Muscle layer of colon (tissue), 2 donors: ENCODE results near the gene ZSWIM6.

Experiments used
- H3K27ac ChIP-seq: one replicate; pipeline ENCODE4 v1.7.0; 2013; ENCODE audit warnings: low read depth, mild to moderate bottlenecking, low read length, moderate library complexity
- H3K27me3 ChIP-seq, 2 donors: one replicate each; pipeline ENCODE4 v1.7.0; 2013; ENCODE audit warnings: low read length in 2 of 2, mild to moderate bottlenecking in 2 of 2; ENCODE audit not compliant: insufficient read depth in 2 of 2, control insufficient read depth in 1 of 2
- H3K36me3 ChIP-seq: one replicate; pipeline ENCODE4 v1.7.0; 2013; ENCODE audit warnings: mild to moderate bottlenecking, low read length; ENCODE audit not compliant: insufficient read depth
- H3K4me1 ChIP-seq: one replicate; pipeline ENCODE4 v1.7.0; 2013; ENCODE audit warnings: mild to moderate bottlenecking, low read length; ENCODE audit not compliant: insufficient read depth
- H3K4me3 ChIP-seq, 2 donors: one replicate each; pipeline ENCODE4 v1.7.0; 2013; ENCODE audit warnings: low read length in 2 of 2, low read depth in 1 of 2, mild to moderate bottlenecking in 1 of 2, moderate library complexity in 1 of 2
- H3K9ac ChIP-seq: one replicate; pipeline ENCODE4 v1.7.0; 2013; ENCODE audit warnings: low read length
- H3K9me3 ChIP-seq: one replicate; pipeline ENCODE4 v1.7.0; 2013; ENCODE audit warnings: mild to moderate bottlenecking, low read length
- donor health status: abdominal sarcoma.
- donor health status: Adenocarcinoma of cecum.

The ZSWIM6 gene

DNA sequence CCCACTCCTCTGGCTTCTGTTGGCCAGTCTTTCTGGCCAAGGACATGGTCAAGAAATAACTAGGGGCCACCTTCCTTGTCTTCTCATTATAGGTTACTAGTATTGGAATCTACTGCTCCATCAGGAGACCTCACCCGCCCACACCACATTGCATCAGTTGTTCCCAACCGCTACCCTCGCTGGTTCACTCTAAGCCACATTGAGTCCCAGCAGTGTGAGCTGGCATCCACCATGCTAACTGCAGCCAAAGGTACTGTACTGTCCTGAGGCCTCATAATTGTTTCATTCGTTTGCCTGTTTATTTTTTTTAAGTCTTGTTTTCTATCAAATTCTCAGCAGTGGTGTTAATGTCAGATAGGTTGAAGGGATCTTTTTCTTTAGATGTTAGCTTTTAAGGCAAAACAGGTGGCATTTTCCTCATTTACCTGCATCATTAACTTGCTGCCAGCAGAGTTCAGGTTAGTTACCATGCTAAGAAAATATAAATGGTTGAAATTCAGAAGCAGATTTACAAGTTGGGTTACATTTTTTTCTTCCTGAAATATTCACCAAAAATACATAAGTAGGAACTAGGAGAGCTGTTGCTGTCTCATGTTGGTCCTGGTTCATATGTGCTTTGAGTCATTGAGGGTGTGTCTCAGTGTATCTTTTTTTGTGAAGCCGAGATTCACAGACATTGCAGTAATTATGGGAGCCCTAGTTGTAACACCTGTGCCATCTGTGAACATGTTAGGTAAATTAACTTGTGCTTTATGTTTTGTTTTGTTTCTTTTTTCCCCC lies 206.9 kb downstream of the ZSWIM6 start:
- H3K36me3 ChIP-seq: peaks cover 41% of the 10 kb centered on the region
- H3K4me3 ChIP-seq: no peak overlapping the region
- peaks cover 6% of the 10 kb centered on the region for H3K9me3 ChIP-seq
- no peak overlapping the region for H3K27ac ChIP-seq
- no peaks in the 10 kb centered on the region for H3K4me1 ChIP-seq
- H3K27me3 ChIP-seq: no peaks in the 10 kb centered on the region
- no peak overlapping the region for H3K9ac ChIP-seq

GRCh38 chr5:61549530-61549929 lies 217.5 kb downstream of the ZSWIM6 start:
- peaks cover 11% of the 10 kb centered on the region for H3K4me1 ChIP-seq
- H3K9ac ChIP-seq: no peak overlapping the region
- no peaks in the 10 kb centered on the region for H3K36me3 ChIP-seq
- H3K27me3 ChIP-seq: no peaks in the 10 kb centered on the region
- no peak overlapping the region for H3K27ac ChIP-seq
- H3K9me3 ChIP-seq: no peaks in the 10 kb centered on the region
- H3K4me3 ChIP-seq: no peak overlapping the region

DNA sequence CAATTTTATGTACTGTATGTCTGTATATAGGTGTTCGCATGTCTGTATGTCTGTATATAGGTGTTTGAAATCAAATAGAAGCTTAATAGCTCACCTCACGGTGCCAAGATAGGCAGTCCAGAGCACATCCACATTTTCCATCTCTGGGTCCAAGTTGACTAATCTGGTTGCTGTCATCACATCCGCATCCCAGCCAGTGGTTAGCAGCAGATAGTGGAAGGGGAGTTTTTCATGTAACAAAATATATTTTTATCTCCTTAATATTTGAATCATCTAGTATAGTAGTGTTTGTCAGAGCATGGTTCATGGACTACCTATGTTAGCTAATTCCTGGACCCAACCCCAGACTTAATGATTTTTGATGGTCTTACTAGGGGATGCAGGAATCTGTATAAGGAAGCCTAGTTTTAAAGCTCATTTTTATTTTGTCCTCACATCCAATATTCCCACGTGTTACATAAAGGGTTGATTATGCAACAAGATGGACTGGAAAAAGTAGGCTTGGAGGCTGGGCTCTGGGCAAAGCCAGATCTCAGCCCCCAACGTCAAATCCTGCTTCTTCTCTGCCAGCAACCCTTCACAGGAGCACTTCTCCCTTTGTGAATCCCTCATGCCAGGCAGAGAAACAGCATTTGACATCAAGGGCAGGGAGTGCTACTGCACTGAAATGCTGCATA lies 219.7 kb downstream of the ZSWIM6 start:
- H3K9ac ChIP-seq: no peak overlapping the region
- H3K27me3 ChIP-seq: no peaks in the 10 kb centered on the region
- H3K4me3 ChIP-seq: no peak overlapping the region
- H3K9me3 ChIP-seq: no peaks in the 10 kb centered on the region
- no peak overlapping the region for H3K27ac ChIP-seq
- peaks cover 11% of the 10 kb centered on the region for H3K4me1 ChIP-seq
- H3K36me3 ChIP-seq: no peaks in the 10 kb centered on the region

- Histone ChIP-seq H3K36me3 (no peaks in the 10 kb centered on the region), H3K27me3 (no peaks in the 10 kb centered on the region), H3K9me3 (no peaks in the 10 kb centered on the region), H3K4me3 (no peak overlapping the region), H3K9ac (no peak overlapping the region), H3K4me1 (no peaks in the 10 kb centered on the region), H3K27ac (no peak overlapping the region)
These were observed 227.1 kb downstream of the ZSWIM6 start for GRCh38 chr5:61559146-61559545.

- Histone ChIP-seq H3K4me1 (no peaks in the 10 kb centered on the region), H3K9ac (no peak overlapping the region), H3K9me3 (no peaks in the 10 kb centered on the region), H3K4me3 (no peak overlapping the region), H3K27me3 (no peaks in the 10 kb centered on the region), H3K27ac (no peak overlapping the region), H3K36me3 (no peaks in the 10 kb centered on the region)
These were observed 227.7 kb downstream of the ZSWIM6 start for GRCh38 chr5:61559722-61560121.

DNA sequence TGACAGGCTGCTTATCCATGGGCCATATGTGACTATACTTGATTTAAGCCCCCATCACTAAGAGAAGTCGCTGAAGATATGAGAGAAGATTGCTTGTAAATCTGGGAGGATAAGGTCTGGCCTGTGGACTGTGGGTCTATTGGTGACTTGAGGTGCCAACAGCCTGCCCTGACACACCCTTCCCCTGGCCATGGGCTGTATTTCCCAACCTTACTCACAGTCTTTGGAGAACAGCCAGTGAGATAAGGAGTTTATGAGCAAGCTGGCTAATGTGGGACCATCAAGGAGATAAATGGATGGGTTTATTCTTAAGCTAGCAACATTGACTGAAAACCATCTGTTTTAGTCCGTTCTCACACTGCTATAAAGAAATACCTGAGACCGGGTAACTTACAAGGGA lies 231.3 kb downstream of the ZSWIM6 start:
- Histone ChIP-seq H3K9ac (no peak overlapping the region), H3K4me1 (no peaks in the 10 kb centered on the region), H3K4me3 (no peak overlapping the region), H3K9me3 (no peaks in the 10 kb centered on the region), H3K36me3 (no peaks in the 10 kb centered on the region), H3K27me3 (no peaks in the 10 kb centered on the region), H3K27ac (no peak overlapping the region)

- no peaks in the 10 kb centered on the region for H3K27me3 ChIP-seq
- H3K4me3 ChIP-seq: no peak overlapping the region
- no peaks in the 10 kb centered on the region for H3K4me1 ChIP-seq
- H3K36me3 ChIP-seq: no peaks in the 10 kb centered on the region
- H3K9ac ChIP-seq: no peak overlapping the region
- H3K9me3 ChIP-seq: no peaks in the 10 kb centered on the region
- H3K27ac ChIP-seq: no peak overlapping the region
These were observed 235.3 kb downstream of the ZSWIM6 start for GRCh38 chr5:61567337-61567736.

DNA sequence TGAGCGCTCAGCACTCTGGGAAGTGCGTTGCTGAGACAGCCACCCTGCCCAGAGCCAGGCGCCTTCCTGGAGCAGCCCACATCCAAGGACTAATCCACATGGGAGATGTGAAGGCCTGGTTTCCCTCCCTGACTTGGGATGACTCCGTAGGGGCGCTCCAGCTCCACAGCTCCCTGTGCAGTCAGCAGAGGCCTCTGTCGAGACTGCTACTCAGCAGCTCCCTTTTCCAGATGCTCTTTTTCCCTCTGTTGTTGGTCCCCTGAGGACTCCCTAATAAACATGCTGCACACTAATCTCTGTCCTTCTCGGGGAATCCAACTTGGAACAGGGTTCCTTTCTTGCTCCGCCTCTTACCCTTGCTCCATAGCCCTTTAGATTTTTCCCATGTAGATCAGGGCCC lies 237.3 kb downstream of the ZSWIM6 start:
- no peaks in the 10 kb centered on the region for H3K9me3 ChIP-seq
- H3K4me3 ChIP-seq: no peak overlapping the region
- H3K9ac ChIP-seq: no peak overlapping the region
- H3K27me3 ChIP-seq: no peaks in the 10 kb centered on the region
- no peak overlapping the region for H3K27ac ChIP-seq
- H3K36me3 ChIP-seq: no peaks in the 10 kb centered on the region
- no peaks in the 10 kb centered on the region for H3K4me1 ChIP-seq

- Histone ChIP-seq H3K27me3 (no peaks in the 10 kb centered on the region), H3K9me3 (no peaks in the 10 kb centered on the region), H3K36me3 (no peaks in the 10 kb centered on the region), H3K4me1 (no peaks in the 10 kb centered on the region), H3K9ac (no peak overlapping the region), H3K4me3 (no peak overlapping the region), H3K27ac (no peak overlapping the region)
These were observed 238.7 kb downstream of the ZSWIM6 start for GRCh38 chr5:61570767-61571166.

DNA sequence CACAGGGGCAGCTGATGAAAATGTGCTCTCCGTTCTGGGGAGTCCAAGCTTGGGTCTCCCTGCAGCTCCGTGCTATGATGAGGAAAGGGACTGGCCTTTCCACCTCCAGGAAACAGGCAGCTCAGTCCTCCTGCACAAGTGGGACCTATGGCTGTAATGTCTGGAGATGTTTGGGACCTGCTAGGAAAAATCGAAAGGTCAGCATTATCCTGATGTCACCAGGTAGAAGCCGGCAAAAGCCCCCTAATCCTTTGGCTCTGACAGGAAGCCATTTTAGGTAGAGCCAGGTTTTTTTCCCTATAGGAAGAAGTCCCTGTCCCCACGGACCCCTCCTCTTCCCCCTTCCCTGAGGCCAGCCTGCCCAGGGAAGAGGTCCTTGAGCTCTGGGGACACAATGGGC lies 240.9 kb downstream of the ZSWIM6 start:
- H3K36me3 ChIP-seq: no peaks in the 10 kb centered on the region
- no peak overlapping the region for H3K9ac ChIP-seq
- H3K27me3 ChIP-seq: no peaks in the 10 kb centered on the region
- H3K4me1 ChIP-seq: no peaks in the 10 kb centered on the region
- no peak overlapping the region for H3K4me3 ChIP-seq
- no peaks in the 10 kb centered on the region for H3K9me3 ChIP-seq
- H3K27ac ChIP-seq: no peak overlapping the region

DNA sequence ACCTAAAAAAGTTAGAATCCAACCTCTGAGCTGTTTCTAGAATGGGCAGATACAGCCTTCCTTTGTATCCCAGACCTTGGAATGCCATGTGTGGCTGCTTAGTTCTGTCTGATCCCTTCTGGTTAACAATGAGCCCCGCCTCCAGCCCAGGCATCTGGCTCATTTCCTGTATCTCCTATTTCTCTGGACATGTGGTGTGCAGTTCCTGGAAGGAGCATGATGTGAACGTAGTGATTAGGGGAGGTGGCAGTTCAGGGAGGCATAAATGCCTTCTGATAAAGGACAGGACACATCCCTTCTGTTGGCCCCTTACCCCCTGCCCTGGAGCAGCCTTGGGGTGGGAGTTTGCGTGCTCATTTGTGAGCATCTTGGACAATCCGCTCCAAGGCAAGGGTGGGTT lies 243.0 kb downstream of the ZSWIM6 start:
- Histone ChIP-seq H3K9ac (no peak overlapping the region), H3K27me3 (no peaks in the 10 kb centered on the region), H3K36me3 (no peaks in the 10 kb centered on the region), H3K9me3 (no peaks in the 10 kb centered on the region), H3K4me3 (no peak overlapping the region), H3K27ac (no peak overlapping the region), H3K4me1 (no peaks in the 10 kb centered on the region)

- Histone ChIP-seq H3K9me3 (no peaks in the 10 kb centered on the region), H3K4me3 (no peak overlapping the region), H3K9ac (no peak overlapping the region), H3K4me1 (no peaks in the 10 kb centered on the region), H3K36me3 (no peaks in the 10 kb centered on the region), H3K27ac (no peak overlapping the region), H3K27me3 (no peaks in the 10 kb centered on the region)
These were observed 243.5 kb downstream of the ZSWIM6 start for GRCh38 chr5:61575581-61575980.
